Panc1 (cell line): ENCODE measurements around the gene SPRN. TPM values are rescaled to one million over a fixed set of nuclear protein-coding genes. Genes with fewer than 3 reads are reported as not detected.

Source experiments
- ATAC-seq: fragments of 200-7000 bp; cut with Tn5 transposase; 2 replicates; pipeline ENCODE4 v1.9.1; 2020; ENCODE audit warnings: mild to moderate bottlenecking, moderate library complexity
- BruUV-seq: library from RNA; stranded (reverse); fragments of 400-500 nt; replicated peaks from 2 replicates; lab custom pipeline; 2021; lab: Mats Ljungman, UMichigan
- CTCF ChIA-PET: fragments of 300-600 bp; sonication (Branson Sonifier 250); formaldehyde crosslinking; loops from one replicate; lab custom pipeline; 2022; ENCODE audit warnings: antibody characterized with exemption; lab: Charles Lee
- POLR2A ChIA-PET: fragments of 300-600 bp; sonication (Branson Sonifier 250); formaldehyde crosslinking; loops from one replicate; lab custom pipeline; 2022; ENCODE audit warnings: antibody characterized with exemption; lab: Charles Lee
- DNase-seq: peaks from one replicate; pipeline ENCODE4 v3.0.0-alpha.2; 2010; ENCODE audit warnings: low read depth, low spot score
- H3K27ac ChIP-seq: 2 replicates; pipeline ENCODE4 v1.5.1; 2011; ENCODE audit warnings: mild to moderate bottlenecking, low read length, inconsistent platforms
- H3K27me3 ChIP-seq: fragments of 200-500 bp; sonication (Bioruptor generic); 2 replicates; pipeline ENCODE4 v1.6.0; 2014; ENCODE audit warnings: low read length, inconsistent platforms; ENCODE audit not compliant: control insufficient read depth, insufficient read depth
- H3K36me3 ChIP-seq: fragments of 200-500 bp; sonication (Bioruptor generic); 2 replicates; pipeline ENCODE4 v1.5.1; 2014; ENCODE audit warnings: inconsistent platforms, mild to moderate bottlenecking, low read length, moderate library complexity; ENCODE audit not compliant: control insufficient read depth, insufficient read depth
- H3K4me1 ChIP-seq: 2 replicates; pipeline ENCODE4 v1.5.1; 2011; ENCODE audit warnings: inconsistent platforms, mild to moderate bottlenecking, low read length, moderate library complexity; ENCODE audit not compliant: control insufficient read depth, insufficient read depth
- H3K4me3 ChIP-seq, 2 experiments: 2 replicates each; pipeline ENCODE4 v1.5.1; 2011 to 2012; ENCODE audit warnings: low read depth in 2 of 2, low read length in 2 of 2, mild to moderate bottlenecking in 2 of 2, inconsistent platforms in 1 of 2, moderate library complexity in 1 of 2
- H3K9me3 ChIP-seq: fragments of 200-500 bp; sonication (Bioruptor generic); 2 replicates; pipeline ENCODE4 v1.5.1; 2014; ENCODE audit warnings: low read depth, mild to moderate bottlenecking, inconsistent platforms, low read length, moderate library complexity; ENCODE audit not compliant: control insufficient read depth, insufficient read depth
- POLR2AphosphoS5 ChIP-seq: IDR thresholded peaks from 2 replicates; pipeline ENCODE4 v1.6.1; 2012; ENCODE audit warnings: mild to moderate bottlenecking, low read depth, low read length, moderate library complexity
- SIN3A ChIP-seq: IDR thresholded peaks from 2 replicates; pipeline ENCODE4 v1.6.1; 2012; ENCODE audit warnings: low read depth, mild to moderate bottlenecking, low read length, moderate library complexity, borderline replicate concordance; ENCODE audit not compliant: insufficient read depth
- TCF7L2 ChIP-seq: IDR thresholded peaks from 2 replicates; pipeline ENCODE4 v1.6.1; 2011; ENCODE audit warnings: mild to moderate bottlenecking, low read depth, low read length, inconsistent platforms
- in situ Hi-C: cut with HindIII; loops from 2 replicates; pipeline ENCODE4 v1.10.0; 2016; ENCODE audit warnings: low sequenced_read_pairs, low pct_unique_long_range_greater_than_20kb
- intact Hi-C: fragments of 100-400 bp; cut with micrococcal nuclease; formaldehyde crosslinking; loops from one replicate; pipeline ENCODE4 v1.10.0; 2022; ENCODE audit not compliant: unreplicated experiment
- total RNA-seq: library from RNA; stranded (reverse); gene quantifications from one replicate; pipeline ENCODE4 v1.2.1, GENCODE V29; 2021; ENCODE audit not compliant: unreplicated experiment
- TF ChIP-seq, protein P1 (sequence below): fragments of 450-650 bp; IDR thresholded peaks from 2 replicates; pipeline ENCODE4 v1.5.1; 2017; ENCODE audit warnings: mild to moderate bottlenecking
- TF ChIP-seq, protein P2 (sequence below), 2 experiments: IDR thresholded peaks; 2 replicates each; pipeline ENCODE4 v1.6.1; 2011 to 2012; ENCODE audit warnings: low read depth in 2 of 2, control low read depth in 1 of 2, low read length in 1 of 2, mild to moderate bottlenecking in 1 of 2, moderate library complexity in 1 of 2; ENCODE audit not compliant: insufficient read depth in 1 of 2

SPRN gene
- total RNA-seq, 1 experiment from 2014 or later: 0.64 TPM

DNA sequence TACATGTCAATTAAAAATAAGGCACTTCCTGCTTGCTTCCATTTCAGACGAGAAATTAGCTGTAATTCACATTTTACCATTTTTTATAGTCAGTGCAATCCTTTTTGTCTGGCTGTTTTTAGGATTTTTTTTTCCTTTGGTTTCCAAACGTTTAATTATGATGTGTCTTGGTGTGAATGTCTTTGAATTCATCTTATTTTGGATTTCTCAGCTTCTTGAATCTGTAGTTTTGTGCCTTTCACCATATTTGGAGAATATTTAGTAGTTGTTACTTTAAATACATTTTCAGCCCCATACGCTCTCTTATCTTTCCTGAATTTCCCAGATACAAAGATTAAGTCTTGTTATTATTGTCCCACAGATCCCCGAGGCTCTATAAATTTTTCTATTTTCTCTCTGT lies 26.9 kb upstream of the SPRN start:
- H3K4me1 ChIP-seq: no peaks in the 10 kb centered on the region
- no peak for ATAC-seq
- peaks cover 19% of the 10 kb centered on the region; the same call in 1 of the 2 replicates for H3K9me3 ChIP-seq
- TF ChIP-seq TCF7L2 (no peak), SIN3A (no peak), POLR2AphosphoS5 (no peak)
- TF ChIP-seq, protein P1, sequence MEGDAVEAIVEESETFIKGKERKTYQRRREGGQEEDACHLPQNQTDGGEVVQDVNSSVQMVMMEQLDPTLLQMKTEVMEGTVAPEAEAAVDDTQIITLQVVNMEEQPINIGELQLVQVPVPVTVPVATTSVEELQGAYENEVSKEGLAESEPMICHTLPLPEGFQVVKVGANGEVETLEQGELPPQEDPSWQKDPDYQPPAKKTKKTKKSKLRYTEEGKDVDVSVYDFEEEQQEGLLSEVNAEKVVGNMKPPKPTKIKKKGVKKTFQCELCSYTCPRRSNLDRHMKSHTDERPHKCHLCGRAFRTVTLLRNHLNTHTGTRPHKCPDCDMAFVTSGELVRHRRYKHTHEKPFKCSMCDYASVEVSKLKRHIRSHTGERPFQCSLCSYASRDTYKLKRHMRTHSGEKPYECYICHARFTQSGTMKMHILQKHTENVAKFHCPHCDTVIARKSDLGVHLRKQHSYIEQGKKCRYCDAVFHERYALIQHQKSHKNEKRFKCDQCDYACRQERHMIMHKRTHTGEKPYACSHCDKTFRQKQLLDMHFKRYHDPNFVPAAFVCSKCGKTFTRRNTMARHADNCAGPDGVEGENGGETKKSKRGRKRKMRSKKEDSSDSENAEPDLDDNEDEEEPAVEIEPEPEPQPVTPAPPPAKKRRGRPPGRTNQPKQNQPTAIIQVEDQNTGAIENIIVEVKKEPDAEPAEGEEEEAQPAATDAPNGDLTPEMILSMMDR: no peak
- TF ChIP-seq, protein P2, sequence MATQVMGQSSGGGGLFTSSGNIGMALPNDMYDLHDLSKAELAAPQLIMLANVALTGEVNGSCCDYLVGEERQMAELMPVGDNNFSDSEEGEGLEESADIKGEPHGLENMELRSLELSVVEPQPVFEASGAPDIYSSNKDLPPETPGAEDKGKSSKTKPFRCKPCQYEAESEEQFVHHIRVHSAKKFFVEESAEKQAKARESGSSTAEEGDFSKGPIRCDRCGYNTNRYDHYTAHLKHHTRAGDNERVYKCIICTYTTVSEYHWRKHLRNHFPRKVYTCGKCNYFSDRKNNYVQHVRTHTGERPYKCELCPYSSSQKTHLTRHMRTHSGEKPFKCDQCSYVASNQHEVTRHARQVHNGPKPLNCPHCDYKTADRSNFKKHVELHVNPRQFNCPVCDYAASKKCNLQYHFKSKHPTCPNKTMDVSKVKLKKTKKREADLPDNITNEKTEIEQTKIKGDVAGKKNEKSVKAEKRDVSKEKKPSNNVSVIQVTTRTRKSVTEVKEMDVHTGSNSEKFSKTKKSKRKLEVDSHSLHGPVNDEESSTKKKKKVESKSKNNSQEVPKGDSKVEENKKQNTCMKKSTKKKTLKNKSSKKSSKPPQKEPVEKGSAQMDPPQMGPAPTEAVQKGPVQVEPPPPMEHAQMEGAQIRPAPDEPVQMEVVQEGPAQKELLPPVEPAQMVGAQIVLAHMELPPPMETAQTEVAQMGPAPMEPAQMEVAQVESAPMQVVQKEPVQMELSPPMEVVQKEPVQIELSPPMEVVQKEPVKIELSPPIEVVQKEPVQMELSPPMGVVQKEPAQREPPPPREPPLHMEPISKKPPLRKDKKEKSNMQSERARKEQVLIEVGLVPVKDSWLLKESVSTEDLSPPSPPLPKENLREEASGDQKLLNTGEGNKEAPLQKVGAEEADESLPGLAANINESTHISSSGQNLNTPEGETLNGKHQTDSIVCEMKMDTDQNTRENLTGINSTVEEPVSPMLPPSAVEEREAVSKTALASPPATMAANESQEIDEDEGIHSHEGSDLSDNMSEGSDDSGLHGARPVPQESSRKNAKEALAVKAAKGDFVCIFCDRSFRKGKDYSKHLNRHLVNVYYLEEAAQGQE (IDR thresholded peaks at IDR 0.05; ENCODE audit: insufficient read depth in 1 of 2, low read depth in 2 of 2, low read length in 1 of 2): no peak
- in situ Hi-C loops: no loop called here
- CTCF ChIA-PET: interaction anchor here (1.2 kb wide), 1 partner anchor 12 kb away, joined by 3 read pairs; no protein-coding TSS in a partner anchor
- no peak overlapping the region for H3K4me3 ChIP-seq
- H3K27ac ChIP-seq: no peak overlapping the region
- POLR2A ChIA-PET: no interaction called here
- intact Hi-C loops: no loop called here
- H3K36me3 ChIP-seq: no peaks in the 10 kb centered on the region
- no TSS peak for BruUV-seq
- no peaks in the 10 kb centered on the region; the same call in 1 of the 2 replicates for H3K27me3 ChIP-seq
- no peak for DNase-seq

DNA sequence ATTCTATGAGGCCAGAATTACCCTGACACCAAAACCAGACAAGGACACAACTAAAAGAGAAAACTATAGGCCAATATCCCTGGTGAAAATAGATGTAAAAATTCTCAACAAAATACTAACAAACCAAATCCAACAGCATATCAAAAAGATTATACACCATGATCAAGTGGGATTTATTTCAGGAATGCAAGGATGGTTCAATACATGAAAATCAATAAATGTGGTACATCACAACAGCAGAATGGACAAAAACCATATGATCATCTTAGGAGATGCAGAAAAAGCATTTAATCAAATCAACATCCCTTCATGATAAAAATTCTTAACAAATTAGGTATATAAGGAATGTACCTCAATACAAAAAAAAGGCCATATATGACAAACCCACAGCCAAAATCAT lies 23.7 kb upstream of the SPRN start:
- Histone ChIP-seq H3K27ac (no peak overlapping the region), H3K36me3 (no peaks in the 10 kb centered on the region), H3K27me3 (no peaks in the 10 kb centered on the region; the same call in 1 of the 2 replicates), H3K4me3 (no peak overlapping the region), H3K9me3 (peaks cover 19% of the 10 kb centered on the region; the same call in 1 of the 2 replicates), H3K4me1 (no peaks in the 10 kb centered on the region)
- no peak for ATAC-seq
- ChIA-PET CTCF (no interaction called here), POLR2A (no interaction called here)
- intact Hi-C loops (no loop called here), in situ Hi-C loops (no loop called here)
- no TSS peak for BruUV-seq
- DNase-seq: no peak
- TF ChIP-seq TCF7L2: no peak
- TF ChIP-seq SIN3A: no peak
- TF ChIP-seq, protein P1: no peak
- TF ChIP-seq POLR2AphosphoS5: no peak
- TF ChIP-seq, protein P2 (IDR thresholded peaks at IDR 0.05; ENCODE audit: insufficient read depth in 1 of 2, low read depth in 2 of 2, low read length in 1 of 2): no peak
